Measurements from ENCODE around the gene SNTA1. TPM values are rescaled to one million over a fixed set of nuclear protein-coding genes. Genes with fewer than 3 reads are reported as not detected.

SNTA1 gene
- total and polyA plus RNA-seq, 2 of the 13 experiments (the other 11 are each of a cell fraction or from before 2014, with no cell fraction given), result 16.4 to 18.3 TPM

DNA sequence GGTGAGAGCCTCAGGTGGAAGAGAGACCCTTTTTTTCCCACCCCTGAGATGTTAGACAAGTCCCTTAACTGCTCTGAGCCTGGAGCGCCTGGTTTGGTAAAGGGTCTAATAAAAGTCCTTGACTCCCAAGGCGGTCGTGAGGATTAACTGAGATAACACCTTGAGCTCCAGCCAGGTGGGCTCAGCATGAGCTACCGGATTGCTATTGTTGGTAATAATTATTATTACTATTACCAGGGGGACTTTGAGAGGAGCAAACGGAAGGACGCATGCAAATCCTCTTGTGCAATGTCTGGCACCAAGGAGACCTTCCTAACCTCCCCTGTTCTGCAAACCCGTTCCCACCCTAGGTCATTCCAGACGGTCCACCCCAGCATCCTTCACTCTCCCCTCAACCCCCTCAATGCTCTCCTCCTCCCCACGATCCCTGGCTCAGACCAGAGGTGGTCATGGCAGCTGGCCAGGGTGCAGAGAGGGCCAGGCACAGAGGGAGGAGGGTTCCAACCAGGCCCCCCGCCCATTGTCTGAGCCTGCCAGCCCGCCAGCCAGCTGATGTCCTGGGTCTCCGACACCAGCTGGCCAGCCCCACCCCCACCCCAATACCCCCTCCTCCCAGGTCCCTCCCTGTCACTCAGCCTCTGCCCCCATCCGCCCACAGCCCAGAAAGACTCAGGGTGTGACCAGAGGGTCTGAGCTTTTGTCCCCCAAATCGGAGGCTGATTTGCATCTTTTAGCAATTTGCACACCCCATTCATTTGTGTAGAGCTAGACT is 32.0 kb upstream of the SNTA1 start (continued):
- TF ChIP-seq, protein P1, sequence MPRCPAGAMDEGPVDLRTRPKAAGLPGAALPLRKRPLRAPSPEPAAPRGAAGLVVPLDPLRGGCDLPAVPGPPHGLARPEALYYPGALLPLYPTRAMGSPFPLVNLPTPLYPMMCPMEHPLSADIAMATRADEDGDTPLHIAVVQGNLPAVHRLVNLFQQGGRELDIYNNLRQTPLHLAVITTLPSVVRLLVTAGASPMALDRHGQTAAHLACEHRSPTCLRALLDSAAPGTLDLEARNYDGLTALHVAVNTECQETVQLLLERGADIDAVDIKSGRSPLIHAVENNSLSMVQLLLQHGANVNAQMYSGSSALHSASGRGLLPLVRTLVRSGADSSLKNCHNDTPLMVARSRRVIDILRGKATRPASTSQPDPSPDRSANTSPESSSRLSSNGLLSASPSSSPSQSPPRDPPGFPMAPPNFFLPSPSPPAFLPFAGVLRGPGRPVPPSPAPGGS (CRISPR knock-in tag; IDR thresholded peaks at IDR 0.05), result no peak
- TF ChIP-seq ZFP91 (CRISPR knock-in tag; IDR thresholded peaks at IDR 0.05; ENCODE audit: borderline replicate concordance) (no peak), EZH2 (conservative IDR thresholded peaks at IDR 0.05; ENCODE audit: low read depth, low read length) (no peak), ZNF33B (CRISPR knock-in tag; IDR thresholded peaks at IDR 0.05) (no peak), ETV6 (CRISPR knock-in tag; conservative IDR thresholded peaks at IDR 0.05) (no peak), NFE2L2 (IDR thresholded peaks at IDR 0.05; ENCODE audit: low read length) (no peak), TBX3 (IDR thresholded peaks at IDR 0.05; ENCODE audit: borderline replicate concordance) (no peak), TBX2 (CRISPR knock-in tag; IDR thresholded peaks at IDR 0.05; ENCODE audit: borderline replicate concordance) (peak; percentile 30; the same call in 1 of the 2 replicates), SP2 (CRISPR knock-in tag; IDR thresholded peaks at IDR 0.05) (no peak), ZXDC (CRISPR knock-in tag; IDR thresholded peaks at IDR 0.05) (no peak), ZNF607 (CRISPR knock-in tag; IDR thresholded peaks at IDR 0.05; ENCODE audit: borderline replicate concordance) (no peak), ISL2 (CRISPR knock-in tag; IDR thresholded peaks at IDR 0.05) (no peak), RBM39 (IDR thresholded peaks at IDR 0.05; ENCODE audit: low read depth, low read length, poor library complexity, severe bottlenecking) (no peak), PCBP1 (IDR thresholded peaks at IDR 0.05; ENCODE audit: borderline replicate concordance, low read depth, low read length) (peak; percentile 85; the same call in 1 of the 2 replicates), HMGA1 (CRISPR knock-in tag; conservative IDR thresholded peaks at IDR 0.05) (no peak), AGO2 (optimal IDR thresholded peaks at IDR 0.05; ENCODE audit: low read depth, low read length) (no peak)
- TF ChIP-seq, protein P2, sequence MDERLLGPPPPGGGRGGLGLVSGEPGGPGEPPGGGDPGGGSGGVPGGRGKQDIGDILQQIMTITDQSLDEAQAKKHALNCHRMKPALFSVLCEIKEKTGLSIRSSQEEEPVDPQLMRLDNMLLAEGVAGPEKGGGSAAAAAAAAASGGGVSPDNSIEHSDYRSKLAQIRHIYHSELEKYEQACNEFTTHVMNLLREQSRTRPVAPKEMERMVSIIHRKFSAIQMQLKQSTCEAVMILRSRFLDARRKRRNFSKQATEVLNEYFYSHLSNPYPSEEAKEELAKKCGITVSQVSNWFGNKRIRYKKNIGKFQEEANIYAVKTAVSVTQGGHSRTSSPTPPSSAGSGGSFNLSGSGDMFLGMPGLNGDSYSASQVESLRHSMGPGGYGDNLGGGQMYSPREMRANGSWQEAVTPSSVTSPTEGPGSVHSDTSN (CRISPR knock-in tag; IDR thresholded peaks at IDR 0.05), result no peak
- TF ChIP-seq, protein P3, sequence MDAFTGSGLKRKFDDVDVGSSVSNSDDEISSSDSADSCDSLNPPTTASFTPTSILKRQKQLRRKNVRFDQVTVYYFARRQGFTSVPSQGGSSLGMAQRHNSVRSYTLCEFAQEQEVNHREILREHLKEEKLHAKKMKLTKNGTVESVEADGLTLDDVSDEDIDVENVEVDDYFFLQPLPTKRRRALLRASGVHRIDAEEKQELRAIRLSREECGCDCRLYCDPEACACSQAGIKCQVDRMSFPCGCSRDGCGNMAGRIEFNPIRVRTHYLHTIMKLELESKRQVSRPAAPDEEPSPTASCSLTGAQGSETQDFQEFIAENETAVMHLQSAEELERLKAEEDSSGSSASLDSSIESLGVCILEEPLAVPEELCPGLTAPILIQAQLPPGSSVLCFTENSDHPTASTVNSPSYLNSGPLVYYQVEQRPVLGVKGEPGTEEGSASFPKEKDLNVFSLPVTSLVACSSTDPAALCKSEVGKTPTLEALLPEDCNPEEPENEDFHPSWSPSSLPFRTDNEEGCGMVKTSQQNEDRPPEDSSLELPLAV (CRISPR knock-in tag; conservative IDR thresholded peaks at IDR 0.05; ENCODE audit: low read depth), result no peak
